GM12878 (cell line): ENCODE measurements around the gene CALHM3.

Experiments used
- CHD1 ChIP-seq: IDR thresholded peaks from 2 replicates; pipeline ENCODE4 v1.6.1; 2012; ENCODE audit warnings: low read depth, low read length, improper control_type of control experiment
- CHD4 ChIP-seq: fragments of 200-600 bp; sonication (generic); IDR thresholded peaks from 2 replicates; pipeline ENCODE4 v1.6.1; 2016; ENCODE audit warnings: mild to moderate bottlenecking
- CREB1 ChIP-seq: IDR thresholded peaks from 2 replicates; pipeline ENCODE4 v1.6.1; 2012; ENCODE audit warnings: low read depth, mild to moderate bottlenecking, inconsistent platforms
- CTCF ChIP-seq, 3 experiments: IDR thresholded peaks in 2 of 3; conservative IDR thresholded peaks in 1 of 3; 2 replicates each; pipeline ENCODE4 v1.5.1; 2011; ENCODE audit warnings: low read depth in 3 of 3, low read length in 3 of 3, mild to moderate bottlenecking in 3 of 3, control low read depth in 2 of 3, moderate library complexity in 2 of 3, inconsistent platforms in 1 of 3, mixed read lengths in 1 of 3; ENCODE audit not compliant: control insufficient read depth in 2 of 3, insufficient read depth in 1 of 3; ENCODE audit errors: extremely low read depth in 1 of 3
- E2F4 ChIP-seq: IDR thresholded peaks from 2 replicates; pipeline ENCODE4 v1.6.1; 2012; ENCODE audit warnings: low read depth, low read length, improper control_type of control experiment
- ESRRA ChIP-seq: IDR thresholded peaks from 2 replicates; pipeline ENCODE4 v1.6.1; 2012; ENCODE audit warnings: mild to moderate bottlenecking, low read length, improper control_type of control experiment
- MYB ChIP-seq: fragments of 150-350 bp; IDR thresholded peaks from 2 replicates; pipeline ENCODE4 v1.6.1; 2014; ENCODE audit warnings: mild to moderate bottlenecking, low read depth, low read length, borderline replicate concordance
- NFXL1 ChIP-seq: fragments of 450-650 bp; IDR thresholded peaks from 2 replicates; pipeline ENCODE4 v1.6.1; 2017; ENCODE audit warnings: antibody characterized with exemption, mild to moderate bottlenecking, borderline replicate concordance
- POLR2AphosphoS5 ChIP-seq: IDR thresholded peaks from 2 replicates; pipeline ENCODE4 v1.6.1; 2011; ENCODE audit warnings: mild to moderate bottlenecking, low read length, inconsistent platforms
- SREBF2 ChIP-seq: IDR thresholded peaks from 2 replicates; pipeline ENCODE4 v1.6.1; 2012; ENCODE audit warnings: mild to moderate bottlenecking, low read length
- SUZ12 ChIP-seq: fragments of 200-600 bp; sonication (generic); IDR thresholded peaks from one replicate; pipeline ENCODE4 v1.6.1; 2018; ENCODE audit warnings: antibody characterized with exemption, mild to moderate bottlenecking; ENCODE audit not compliant: unreplicated experiment
- YY1 ChIP-seq: IDR thresholded peaks from 2 replicates; pipeline ENCODE4 v1.6.1; 2011; ENCODE audit warnings: low read depth, mild to moderate bottlenecking, low read length

- no peak for TF ChIP-seq CTCF (IDR thresholded peaks at IDR 0.05 in 2 of 3, conservative IDR thresholded peaks at IDR 0.05 in 1 of 3; ENCODE audit: control insufficient read depth in 2 of 3, extremely low read depth in 1 of 3, insufficient read depth in 1 of 3, low read depth in 3 of 3, low read length in 3 of 3)
- TF ChIP-seq ESRRA: no peak
- TF ChIP-seq POLR2AphosphoS5: no peak
- no peak for TF ChIP-seq CHD1
- TF ChIP-seq SUZ12: no peak
- no peak for TF ChIP-seq YY1
- no peak for TF ChIP-seq E2F4
- TF ChIP-seq SREBF2: no peak
- no peak for TF ChIP-seq CREB1
- TF ChIP-seq CHD4: no peak
- TF ChIP-seq MYB: no peak
- no peak for TF ChIP-seq NFXL1
Measured at GRCh38 chr10:103492655-103493261, 13.7 kb upstream of the CALHM3 start.
